K562 (cell line): ENCODE results near the gene SGTB. TPM values are rescaled to one million over a fixed set of nuclear protein-coding genes. Genes with fewer than 3 reads are reported as not detected.

Experiments used
- ATAC-seq: fragments of 200-7000 bp; cut with Tn5 transposase; 3 replicates; pipeline ENCODE4 v1.9.1; 2020; ENCODE audit warnings: moderate library complexity
- Bru-seq: library from RNA; stranded (reverse); fragments of 400-500 nt; gene quantifications from one replicate; lab custom pipeline; 2021; lab: Mats Ljungman, UMichigan
- BruChase-seq, 2 experiments: library from RNA; stranded (reverse); fragments of 400-500 nt; gene quantifications; one replicate each; lab custom pipeline; 2021; lab: Mats Ljungman, UMichigan
- BruUV-seq: library from RNA; stranded (reverse); fragments of 400-500 nt; replicated peaks from 2 replicates; lab custom pipeline; 2021; lab: Mats Ljungman, UMichigan
- CTCF ChIA-PET: fragments of 300-600 bp; formaldehyde crosslinking; extraction: SDS; loops from one replicate; lab custom pipeline; 2021; ENCODE audit warnings: low intra/inter-chr PET ratio; lab: Yijun Ruan, JAX
- POLR2A ChIA-PET: fragments of 300-600, 350-650 bp; sonication (Branson Sonifier 250); formaldehyde crosslinking; extraction: SDS; loops from one replicate; lab custom pipeline; 2021; ENCODE audit warnings: antibody characterized with exemption, inconsistent platforms; lab: Yijun Ruan, JAX
- DNase-seq, 4 experiments: peaks; one replicate each; pipeline versions ENCODE4 v3.0.0 to v3.0.0-alpha.2; 2011 to 2018; ENCODE audit warnings: low spot score in 3 of 4, mixed read lengths in 3 of 4; ENCODE audit errors: extremely low read depth in 1 of 4
- FAIRE-seq: peaks from 2 replicates; lab custom pipeline; 2011; peaks lifted over from hg19 to GRCh38; lab: Jason Lieb, UNC
- H2AFZ ChIP-seq: 2 replicates; pipeline ENCODE4 v1.6.0; 2011; ENCODE audit warnings: low read depth, low read length, control low read depth, inconsistent platforms
- H3K27ac ChIP-seq: fragments of 200-600 bp; 3 replicates; pipeline ENCODE4 v1.8.0; 2011; ENCODE audit warnings: low read depth, mild to moderate bottlenecking, control low read depth, inconsistent platforms, low read length, moderate library complexity, mixed read lengths; ENCODE audit errors: extremely low read depth
- H3K27me3 ChIP-seq, 2 experiments: fragments of 300-600 bp in 1 of 2; 2 replicates in 1 of 2; 3 replicates in 1 of 2; pipeline versions ENCODE4 v1.6.0 to v1.8.0; 2011; ENCODE audit warnings: inconsistent platforms in 2 of 2, low read length in 2 of 2, mild to moderate bottlenecking in 1 of 2, mixed read lengths in 1 of 2, moderate library complexity in 1 of 2; ENCODE audit not compliant: control insufficient read depth in 2 of 2, insufficient read depth in 2 of 2
- H3K36me3 ChIP-seq: fragments of 300-600 bp; 3 replicates; pipeline ENCODE4 v1.8.0; 2011; ENCODE audit warnings: mild to moderate bottlenecking, low read length, inconsistent platforms; ENCODE audit not compliant: control insufficient read depth, insufficient read depth
- H3K4me1 ChIP-seq, 2 experiments: fragments of 200-600 bp in 1 of 2; replicated peaks in 1 of 2; 2 replicates in 1 of 2; 3 replicates in 1 of 2; pipeline versions ENCODE4 v1.5.1 to v1.8.0; 2011; ENCODE audit warnings: inconsistent platforms in 2 of 2, low read length in 2 of 2, mild to moderate bottlenecking in 1 of 2, mixed read lengths in 1 of 2, moderate library complexity in 1 of 2; ENCODE audit not compliant: control insufficient read depth in 2 of 2, insufficient read depth in 2 of 2
- H3K4me2 ChIP-seq: 2 replicates; pipeline ENCODE4 v1.6.1; 2011; ENCODE audit warnings: low read length, control low read depth, inconsistent platforms, mixed read lengths; ENCODE audit not compliant: insufficient read depth
- H3K4me3 ChIP-seq: fragments of 200-600 bp; sonication (generic), shearing (Covaris generic); 2 replicates; pipeline ENCODE4 v1.5.1; 2016; ENCODE audit warnings: control low read depth, inconsistent platforms
- H3K79me2 ChIP-seq: fragments of 200-600 bp; 3 replicates; pipeline ENCODE4 v1.8.0; 2011; ENCODE audit warnings: low read length, inconsistent platforms; ENCODE audit not compliant: control insufficient read depth, insufficient read depth
- H3K9ac ChIP-seq, 2 experiments: 2 replicates each; pipeline versions ENCODE4 v1.6.0 to v1.6.1; 2011; ENCODE audit warnings: low read depth in 2 of 2, low read length in 2 of 2, control low read depth in 1 of 2, inconsistent platforms in 1 of 2, mild to moderate bottlenecking in 1 of 2, mixed read lengths in 1 of 2; ENCODE audit not compliant: insufficient read depth in 1 of 2
- H3K9me1 ChIP-seq: one replicate; pipeline ENCODE4 v1.6.0; 2011; ENCODE audit warnings: inconsistent platforms, mild to moderate bottlenecking, low read length, moderate library complexity; ENCODE audit not compliant: control insufficient read depth, insufficient read depth
- H3K9me3 ChIP-seq: replicated peaks from 2 replicates; pipeline ENCODE4 v1.5.1; 2011; ENCODE audit warnings: low read depth, low read length, inconsistent platforms; ENCODE audit not compliant: control insufficient read depth, insufficient read depth
- H4K20me1 ChIP-seq: replicated peaks from 2 replicates; pipeline ENCODE4 v1.6.1; 2011; ENCODE audit warnings: low read length, inconsistent platforms, mixed read lengths; ENCODE audit not compliant: control insufficient read depth, insufficient read depth
- RB1 ChIP-seq: fragments of 450-650 bp; IDR thresholded peaks from 2 replicates; pipeline ENCODE4 v1.6.1; 2017; ENCODE audit warnings: low read depth, mild to moderate bottlenecking
- REST ChIP-seq, 2 experiments: fragments of 450-650 bp; formaldehyde crosslinking in 1 of 2; IDR thresholded peaks; 2 replicates each; pipeline versions ENCODE4 v1.4.0 to v1.6.1; 2014 to 2020; ENCODE audit warnings: mild to moderate bottlenecking in 2 of 2, borderline replicate concordance in 1 of 2, low read depth in 1 of 2
- SMAD4 ChIP-seq: fragments of 250-450 bp; sonication (Bioruptor Pico); conservative IDR thresholded peaks from 2 replicates; pipeline ENCODE4 v1.8.0; 2021; ENCODE audit warnings: inconsistent platforms, mild to moderate bottlenecking, moderate library complexity
- WGBS: fragments of 100-300 bp; shearing (Covaris generic); methylation state at CpG from one replicate; pipeline ENCODE4 v1.1.6; 2016; ENCODE audit warnings: low coverage, mixed read lengths; ENCODE audit not compliant: insufficient coverage; ENCODE audit errors: missing lambda C conversion rate; 5-methylcytosine and 5-hydroxymethylcytosine counted together
- in situ Hi-C: fragments of 300-500 bp; cut with MboI; formaldehyde crosslinking; loops from 4 replicates; pipeline ENCODE4 v1.15.0; 2018; ENCODE audit warnings: inconsistent platforms, mixed read lengths
- intact Hi-C: fragments of 100-400 bp; cut with micrococcal nuclease; formaldehyde crosslinking; loops from 2 replicates; pipeline ENCODE4 v1.14.2; 2022
- long read RNA-seq, 3 experiments: library from polyadenylated mRNA in 2 of 3; library from RNA in 1 of 3; unstranded in 2 of 3; stranded (forward) in 1 of 3; transcript quantifications; one replicate each; pipeline ENCODE4 v2.0.0, GENCODE V29; 2019 to 2022
- polyA minus RNA-seq, 3 experiments: library from RNA; depleted of rRNA, polyadenylated mRNA; stranded (reverse); fragments of >200 nt; gene quantifications; 2 replicates each; pipeline ENCODE4 v1.2.3, GENCODE V29; 2011
- polyA plus RNA-seq, 8 experiments: library from polyadenylated mRNA; depleted of rRNA in 4 of 8; stranded (reverse) in 5 of 8; unstranded in 3 of 8; fragments of >200 nt; fragmentation: Nextera tagmentation in 2 of 8; fragmentation: Illumina TruSeq in 1 of 8; extraction: Ambion mirVana in 2 of 8; extraction: Trizol in 1 of 8; gene quantifications; 2 replicates each; pipeline versions ENCODE4 v1.2.1 to v1.2.3, GENCODE V29; 2011 to 2014; ENCODE audit warnings: inconsistent platforms in 1 of 8, missing spikeins in 1 of 8
- total RNA-seq, 7 experiments: library from RNA; depleted of rRNA in 6 of 7; stranded (reverse); fragments of >200 nt in 6 of 7; fragmentation: Illumina TruSeq in 2 of 7; extraction: Trizol in 2 of 7; gene quantifications; 2 replicates each; pipeline versions ENCODE4 v1.2.1 to v1.2.3, GENCODE V29; 2011 to 2021; ENCODE audit warnings: low replicate concordance in 1 of 7

Gene SGTB
- total RNA-seq (2011; cell fraction: chromatin; rRNA removed; ENCODE audit: low replicate concordance) = 5.4 and 8.0 TPM in 2 replicates
- total RNA-seq (2011; cell fraction: nucleolus; rRNA removed) = 2.0 and 2.2 TPM in 2 replicates
- total RNA-seq (2011; cell fraction: nucleoplasm; rRNA removed) = 4.3 and 5.6 TPM in 2 replicates
- 3.2 and 4.0 TPM in 2 replicates for total RNA-seq (2014; rRNA removed)
- 8.1 and 9.5 TPM in 2 replicates for total RNA-seq (2014; rRNA removed; fragmentation: Illumina TruSeq; extraction: Trizol)
- total RNA-seq (2015; rRNA removed; fragmentation: Illumina TruSeq; extraction: Trizol) = 4.4 and 4.8 TPM in 2 replicates
- total RNA-seq (2021) = 7.8 and 8.4 TPM in 2 replicates
- polyA plus RNA-seq (2011; rRNA removed) = 6.3 and 7.7 TPM in 2 replicates
- 1.5 and 2.2 TPM in 2 replicates for polyA plus RNA-seq (2011; cell fraction: cytosol; rRNA removed)
- 2.6 and 3.4 TPM in 2 replicates for polyA plus RNA-seq (2011; cell fraction: nucleus; rRNA removed)
- polyA plus RNA-seq (2012) = 3.9 and 6.7 TPM in 2 replicates
- 5.5 and 6.3 TPM in 2 replicates for polyA plus RNA-seq (2014; fragmentation: Illumina TruSeq; extraction: Trizol)
- 1 to 10 TPM; 1.3 to 1.8 TPM for polyA plus RNA-seq (2014; fragmentation: Nextera tagmentation; extraction: Ambion mirVana)
- 2.6 and 4.1 TPM in 2 replicates for polyA plus RNA-seq (2014; rRNA removed)
- 9.6 and 13.1 TPM in 2 replicates for polyA minus RNA-seq (2011; rRNA and poly(A)+ RNA removed)
- 3.2 and 3.6 TPM in 2 replicates for polyA minus RNA-seq (2011; cell fraction: cytosol; rRNA and poly(A)+ RNA removed)
- 1.9 and 3.7 TPM in 2 replicates for polyA minus RNA-seq (2011; cell fraction: nucleus; rRNA and poly(A)+ RNA removed)
- Bru-seq, nascent RNA = percentile 65 among the genes with signal in this experiment
- BruChase-seq, experiment 1, labeled RNA remaining after a 2-hour chase = percentile 70 among the genes with signal in this experiment
- BruChase-seq, experiment 2, labeled RNA remaining after a 6-hour chase = percentile 70 among the genes with signal in this experiment
- long read RNA-seq, experiment 1, full-length matches to known transcripts = 9 of 17 reads
- long read RNA-seq, experiment 1, partial matches to known transcripts = 1 of 17 reads
- long read RNA-seq, experiment 1, other reads (novel, unspliced or antisense) = 7 of 17 reads
- long read RNA-seq, experiment 2, full-length matches to known transcripts = 2 of 5 reads
- long read RNA-seq, experiment 2, partial matches to known transcripts = 0 of 5 reads
- long read RNA-seq, experiment 2, other reads (novel, unspliced or antisense) = 3 of 5 reads
- long read RNA-seq, experiment 3, full-length matches to known transcripts = 3 of 3 reads
- long read RNA-seq, experiment 3, partial matches to known transcripts = 0 of 3 reads
- long read RNA-seq, experiment 3, other reads (novel, unspliced or antisense) = 0 of 3 reads

GRCh38 chr5:65721720-65722574 lies at the start of gene SGTB, which contains the start of gene NLN:
Gene SGTB (minus strand): TSS chr5:65722109. CDS start chr5:65720807, 1,302 bp downstream.
Gene NLN (plus strand): TSS chr5:65722205. CDS start chr5:65722374, 169 bp downstream.
- peak within 1 kb of the TSS; percentile 95 for H3K4me3 ChIP-seq
- intact Hi-C loops (loop anchor here (2.0 to 5.0 kb wide), 3 partner anchors 160 to 423 kb away; partner anchors contain the start of genes CENPK, ERBIN, PPWD1 and SREK1), in situ Hi-C loops (no loop called here)
- peaks cover 14% of the 10 kb centered on the region; the same call in 2 of the 3 replicates for H3K36me3 ChIP-seq
- POLR2A ChIA-PET = interaction anchor here (0.9 to 3.4 kb wide), 5 partner anchors 9 to 159 kb away, joined by 3 to 14 read pairs (median 3); partner anchors contain the start of genes CENPK and PPWD1
- no peaks in the 10 kb centered on the region for H3K9me3 ChIP-seq
- under 1% methylated on average over 63 of the region's 92 CpGs for WGBS
- H3K9me1 ChIP-seq = no peaks in the 10 kb centered on the region
- ATAC-seq (peak; percentile 90), FAIRE-seq (no peak), DNase-seq (peak; percentile 86 to 95 (median 94))
- H3K4me2 ChIP-seq = peak within 1 kb of the TSS; percentile 84
- H3K9ac ChIP-seq = peak within 1 kb of the TSS; percentile 77 to 97
- H3K27ac ChIP-seq = peak within 1 kb of the TSS; percentile 78
- H2AFZ ChIP-seq = peak within 1 kb of the TSS; percentile 94
- no peaks in the 10 kb centered on the region for H4K20me1 ChIP-seq
- no TSS peak for BruUV-seq
- peaks cover 8 to 16% of the 10 kb centered on the region in 2 experiments for H3K4me1 ChIP-seq
- peaks cover 51% of the 10 kb centered on the region for H3K79me2 ChIP-seq
- CTCF ChIA-PET = no interaction called here
- H3K27me3 ChIP-seq = no peaks in the 10 kb centered on the region
- peak; percentile 70; the same call in 1 of the 2 replicates for TF ChIP-seq SMAD4 (CRISPR knock-in tag)
- no peak for TF ChIP-seq REST (IDR thresholded peaks at IDR 0.05; ENCODE audit: borderline replicate concordance)
- TF ChIP-seq REST (CRISPR knock-in tag; IDR thresholded peaks at IDR 0.05; ENCODE audit: low read depth) = 0 out of 2 replicates have a peak, but pooled peaks have one; percentile 65
- peak; percentile 54 for TF ChIP-seq RB1
